GM12878 (cell line): Measurements from ENCODE around the gene CNNM4. TPM values are rescaled to one million over a fixed set of nuclear protein-coding genes. Genes with fewer than 3 reads are reported as not detected.

Experiments
- ATF3 ChIP-seq: IDR thresholded peaks from 2 replicates; pipeline ENCODE4 v1.6.1; 2011; ENCODE audit warnings: low read depth, mild to moderate bottlenecking, low read length, moderate library complexity, borderline replicate concordance; ENCODE audit errors: extremely low read depth
- BACH1 ChIP-seq: fragments of 450-650 bp; IDR thresholded peaks from 2 replicates; pipeline ENCODE4 v1.6.1; 2017; ENCODE audit warnings: mild to moderate bottlenecking, borderline replicate concordance
- BMI1 ChIP-seq: fragments of 450-650 bp; IDR thresholded peaks from 2 replicates; pipeline ENCODE4 v1.6.1; 2016; ENCODE audit warnings: mild to moderate bottlenecking, moderate library complexity, borderline replicate concordance
- CHD2 ChIP-seq: IDR thresholded peaks from 2 replicates; pipeline ENCODE4 v1.6.1; 2011; ENCODE audit warnings: low read depth, low read length, improper control_type of control experiment, borderline replicate concordance
- CHD4 ChIP-seq: fragments of 200-600 bp; sonication (generic); IDR thresholded peaks from 2 replicates; pipeline ENCODE4 v1.6.1; 2016; ENCODE audit warnings: mild to moderate bottlenecking
- IKZF2 ChIP-seq, 2 experiments: fragments of 450-650 bp; IDR thresholded peaks; 2 replicates each; pipeline ENCODE4 v1.6.1; 2017; ENCODE audit warnings: mild to moderate bottlenecking in 2 of 2, moderate library complexity in 2 of 2
- IRF4 ChIP-seq: IDR thresholded peaks from 2 replicates; pipeline ENCODE4 v1.6.1; 2011; ENCODE audit warnings: low read depth, low read length
- KLF5 ChIP-seq: fragments of 450-650 bp; IDR thresholded peaks from 2 replicates; pipeline ENCODE4 v1.6.1; 2014; ENCODE audit warnings: mild to moderate bottlenecking; ENCODE audit not compliant: partially characterized antibody
- NFXL1 ChIP-seq: fragments of 450-650 bp; IDR thresholded peaks from 2 replicates; pipeline ENCODE4 v1.6.1; 2017; ENCODE audit warnings: antibody characterized with exemption, mild to moderate bottlenecking, borderline replicate concordance
- NRF1 ChIP-seq: conservative IDR thresholded peaks from 2 replicates; pipeline ENCODE4 v1.6.1; 2011; ENCODE audit warnings: mild to moderate bottlenecking, low read depth, low read length, improper control_type of control experiment
- SREBF1 ChIP-seq: IDR thresholded peaks from 2 replicates; pipeline ENCODE4 v1.6.1; 2012; ENCODE audit warnings: mild to moderate bottlenecking, low read length
- ZNF217 ChIP-seq: fragments of 450-650 bp; IDR thresholded peaks from 2 replicates; pipeline ENCODE4 v1.6.1; 2017; ENCODE audit warnings: antibody characterized with exemption, mild to moderate bottlenecking
- ZNF24 ChIP-seq: fragments of 450-650 bp; IDR thresholded peaks from 2 replicates; pipeline ENCODE4 v1.6.1; 2017; ENCODE audit warnings: antibody characterized with exemption, mild to moderate bottlenecking
- polyA plus RNA-seq, 11 experiments: library from polyadenylated mRNA; depleted of rRNA in 4 of 11; unstranded in 6 of 11; stranded (reverse) in 5 of 11; fragments of >200 nt; fragmentation: Nextera tagmentation in 4 of 11; fragmentation: Illumina TruSeq in 1 of 11; extraction: Ambion mirVana in 4 of 11; extraction: Trizol in 1 of 11; gene quantifications; 1 replicate in 1 of 11; 2 replicates in 10 of 11; pipeline versions ENCODE4 v1.2.1 to v1.2.3, GENCODE V29; 2011 to 2016; ENCODE audit warnings: inconsistent platforms in 2 of 11, missing spikeins in 2 of 11, low read depth in 1 of 11
- total RNA-seq, 4 experiments: library from RNA; depleted of rRNA in 3 of 4; stranded (reverse); fragments of >200 nt in 3 of 4; fragmentation: Illumina TruSeq in 1 of 4; extraction: Trizol in 1 of 4; gene quantifications; 2 replicates each; pipeline versions ENCODE4 v1.2.1 to v1.2.3, GENCODE V29; 2013 to 2021
- TF ChIP-seq, protein P1 (sequence below): fragments of 450-650 bp; conservative IDR thresholded peaks from 2 replicates; pipeline ENCODE4 v1.6.1; 2017; ENCODE audit warnings: mild to moderate bottlenecking, moderate library complexity
- TF ChIP-seq, protein P2 (sequence below): fragments of 450-650 bp; IDR thresholded peaks from 2 replicates; pipeline ENCODE4 v1.6.1; 2016; ENCODE audit warnings: mild to moderate bottlenecking
- TF ChIP-seq, protein P3 (sequence below): fragments of 450-650 bp; IDR thresholded peaks from 2 replicates; pipeline ENCODE4 v1.6.1; 2018; ENCODE audit warnings: borderline replicate concordance, mild to moderate bottlenecking; ENCODE audit not compliant: partially characterized antibody
- TF ChIP-seq, protein P4 (sequence below): IDR thresholded peaks from 2 replicates; pipeline ENCODE4 v1.6.1; 2012; ENCODE audit warnings: improper control_type of control experiment, low read depth, low read length; ENCODE audit not compliant: insufficient replicate concordance

The CNNM4 gene
- total and polyA plus RNA-seq, 10 of the 15 experiments (the other 5 are each of a cell fraction or from before 2014, with no cell fraction given): 2.4 to 13.8 (median 8.1) TPM

GRCh38 chr2:96773922-96774321 is 13.2 kb downstream of the CNNM4 start (continued):
- TF ChIP-seq ZNF217: no peak
- no peak for TF ChIP-seq KLF5
- TF ChIP-seq IRF4: no peak
- TF ChIP-seq, protein P1, sequence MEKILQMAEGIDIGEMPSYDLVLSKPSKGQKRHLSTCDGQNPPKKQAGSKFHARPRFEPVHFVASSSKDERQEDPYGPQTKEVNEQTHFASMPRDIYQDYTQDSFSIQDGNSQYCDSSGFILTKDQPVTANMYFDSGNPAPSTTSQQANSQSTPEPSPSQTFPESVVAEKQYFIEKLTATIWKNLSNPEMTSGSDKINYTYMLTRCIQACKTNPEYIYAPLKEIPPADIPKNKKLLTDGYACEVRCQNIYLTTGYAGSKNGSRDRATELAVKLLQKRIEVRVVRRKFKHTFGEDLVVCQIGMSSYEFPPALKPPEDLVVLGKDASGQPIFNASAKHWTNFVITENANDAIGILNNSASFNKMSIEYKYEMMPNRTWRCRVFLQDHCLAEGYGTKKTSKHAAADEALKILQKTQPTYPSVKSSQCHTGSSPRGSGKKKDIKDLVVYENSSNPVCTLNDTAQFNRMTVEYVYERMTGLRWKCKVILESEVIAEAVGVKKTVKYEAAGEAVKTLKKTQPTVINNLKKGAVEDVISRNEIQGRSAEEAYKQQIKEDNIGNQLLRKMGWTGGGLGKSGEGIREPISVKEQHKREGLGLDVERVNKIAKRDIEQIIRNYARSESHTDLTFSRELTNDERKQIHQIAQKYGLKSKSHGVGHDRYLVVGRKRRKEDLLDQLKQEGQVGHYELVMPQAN: no peak
- TF ChIP-seq ATF3: no peak
- no peak for TF ChIP-seq CHD4
- TF ChIP-seq BACH1: no peak
- TF ChIP-seq, protein P2, sequence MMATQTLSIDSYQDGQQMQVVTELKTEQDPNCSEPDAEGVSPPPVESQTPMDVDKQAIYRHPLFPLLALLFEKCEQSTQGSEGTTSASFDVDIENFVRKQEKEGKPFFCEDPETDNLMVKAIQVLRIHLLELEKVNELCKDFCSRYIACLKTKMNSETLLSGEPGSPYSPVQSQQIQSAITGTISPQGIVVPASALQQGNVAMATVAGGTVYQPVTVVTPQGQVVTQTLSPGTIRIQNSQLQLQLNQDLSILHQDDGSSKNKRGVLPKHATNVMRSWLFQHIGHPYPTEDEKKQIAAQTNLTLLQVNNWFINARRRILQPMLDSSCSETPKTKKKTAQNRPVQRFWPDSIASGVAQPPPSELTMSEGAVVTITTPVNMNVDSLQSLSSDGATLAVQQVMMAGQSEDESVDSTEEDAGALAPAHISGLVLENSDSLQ: no peak
- TF ChIP-seq NRF1: no peak
- no peak for TF ChIP-seq ZNF24
- TF ChIP-seq BMI1: no peak
- TF ChIP-seq, protein P3, sequence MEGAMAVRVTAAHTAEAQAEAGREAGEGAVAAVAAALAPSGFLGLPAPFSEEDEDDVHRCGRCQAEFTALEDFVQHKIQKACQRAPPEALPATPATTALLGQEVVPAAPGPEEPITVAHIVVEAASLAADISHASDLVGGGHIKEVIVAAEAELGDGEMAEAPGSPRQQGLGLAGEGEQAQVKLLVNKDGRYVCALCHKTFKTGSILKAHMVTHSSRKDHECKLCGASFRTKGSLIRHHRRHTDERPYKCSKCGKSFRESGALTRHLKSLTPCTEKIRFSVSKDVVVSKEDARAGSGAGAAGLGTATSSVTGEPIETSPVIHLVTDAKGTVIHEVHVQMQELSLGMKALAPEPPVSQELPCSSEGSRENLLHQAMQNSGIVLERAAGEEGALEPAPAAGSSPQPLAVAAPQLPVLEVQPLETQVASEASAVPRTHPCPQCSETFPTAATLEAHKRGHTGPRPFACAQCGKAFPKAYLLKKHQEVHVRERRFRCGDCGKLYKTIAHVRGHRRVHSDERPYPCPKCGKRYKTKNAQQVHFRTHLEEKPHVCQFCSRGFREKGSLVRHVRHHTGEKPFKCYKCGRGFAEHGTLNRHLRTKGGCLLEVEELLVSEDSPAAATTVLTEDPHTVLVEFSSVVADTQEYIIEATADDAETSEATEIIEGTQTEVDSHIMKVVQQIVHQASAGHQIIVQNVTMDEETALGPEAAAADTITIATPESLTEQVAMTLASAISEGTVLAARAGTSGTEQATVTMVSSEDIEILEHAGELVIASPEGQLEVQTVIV: no peak
- TF ChIP-seq, protein P4, sequence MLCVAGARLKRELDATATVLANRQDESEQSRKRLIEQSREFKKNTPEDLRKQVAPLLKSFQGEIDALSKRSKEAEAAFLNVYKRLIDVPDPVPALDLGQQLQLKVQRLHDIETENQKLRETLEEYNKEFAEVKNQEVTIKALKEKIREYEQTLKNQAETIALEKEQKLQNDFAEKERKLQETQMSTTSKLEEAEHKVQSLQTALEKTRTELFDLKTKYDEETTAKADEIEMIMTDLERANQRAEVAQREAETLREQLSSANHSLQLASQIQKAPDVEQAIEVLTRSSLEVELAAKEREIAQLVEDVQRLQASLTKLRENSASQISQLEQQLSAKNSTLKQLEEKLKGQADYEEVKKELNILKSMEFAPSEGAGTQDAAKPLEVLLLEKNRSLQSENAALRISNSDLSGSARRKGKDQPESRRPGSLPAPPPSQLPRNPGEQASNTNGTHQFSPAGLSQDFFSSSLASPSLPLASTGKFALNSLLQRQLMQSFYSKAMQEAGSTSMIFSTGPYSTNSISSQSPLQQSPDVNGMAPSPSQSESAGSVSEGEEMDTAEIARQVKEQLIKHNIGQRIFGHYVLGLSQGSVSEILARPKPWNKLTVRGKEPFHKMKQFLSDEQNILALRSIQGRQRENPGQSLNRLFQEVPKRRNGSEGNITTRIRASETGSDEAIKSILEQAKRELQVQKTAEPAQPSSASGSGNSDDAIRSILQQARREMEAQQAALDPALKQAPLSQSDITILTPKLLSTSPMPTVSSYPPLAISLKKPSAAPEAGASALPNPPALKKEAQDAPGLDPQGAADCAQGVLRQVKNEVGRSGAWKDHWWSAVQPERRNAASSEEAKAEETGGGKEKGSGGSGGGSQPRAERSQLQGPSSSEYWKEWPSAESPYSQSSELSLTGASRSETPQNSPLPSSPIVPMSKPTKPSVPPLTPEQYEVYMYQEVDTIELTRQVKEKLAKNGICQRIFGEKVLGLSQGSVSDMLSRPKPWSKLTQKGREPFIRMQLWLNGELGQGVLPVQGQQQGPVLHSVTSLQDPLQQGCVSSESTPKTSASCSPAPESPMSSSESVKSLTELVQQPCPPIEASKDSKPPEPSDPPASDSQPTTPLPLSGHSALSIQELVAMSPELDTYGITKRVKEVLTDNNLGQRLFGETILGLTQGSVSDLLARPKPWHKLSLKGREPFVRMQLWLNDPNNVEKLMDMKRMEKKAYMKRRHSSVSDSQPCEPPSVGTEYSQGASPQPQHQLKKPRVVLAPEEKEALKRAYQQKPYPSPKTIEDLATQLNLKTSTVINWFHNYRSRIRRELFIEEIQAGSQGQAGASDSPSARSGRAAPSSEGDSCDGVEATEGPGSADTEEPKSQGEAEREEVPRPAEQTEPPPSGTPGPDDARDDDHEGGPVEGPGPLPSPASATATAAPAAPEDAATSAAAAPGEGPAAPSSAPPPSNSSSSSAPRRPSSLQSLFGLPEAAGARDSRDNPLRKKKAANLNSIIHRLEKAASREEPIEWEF: no peak
- TF ChIP-seq SREBF1: no peak
- no peak for TF ChIP-seq NFXL1
- peak; percentile 81 to 85 for TF ChIP-seq IKZF2 (IDR thresholded peaks at IDR 0.05)
- TF ChIP-seq CHD2: no peak
